ENCODE results near the gene DDX1.

DNA sequence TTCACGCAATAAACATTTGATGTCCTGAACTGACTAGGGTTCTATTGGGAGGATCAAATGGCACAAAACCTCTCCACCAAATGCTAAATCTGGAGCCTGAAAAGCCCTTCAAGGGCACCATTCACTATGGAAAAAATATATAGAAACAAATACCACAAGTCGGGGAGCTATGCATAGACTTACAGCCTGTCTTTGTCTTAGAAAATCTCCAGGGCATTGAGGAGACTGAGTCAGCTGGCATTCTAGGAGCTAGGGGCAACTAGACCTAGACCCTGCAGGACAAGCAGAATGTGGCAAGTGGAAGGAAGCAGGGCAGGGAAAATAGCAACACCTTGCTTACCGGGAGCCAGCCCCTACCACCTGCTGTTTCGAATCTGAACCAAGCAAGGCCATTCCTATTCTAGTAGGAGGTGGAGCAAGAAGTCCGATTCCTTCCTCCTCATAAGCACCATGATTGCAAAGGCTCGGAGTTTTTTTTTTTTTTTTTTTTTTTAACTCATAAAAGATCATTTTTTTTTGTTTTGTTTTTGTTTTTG, 77.8 kb downstream of the DDX1 start:
- TF ChIP-seq, protein P1, sequence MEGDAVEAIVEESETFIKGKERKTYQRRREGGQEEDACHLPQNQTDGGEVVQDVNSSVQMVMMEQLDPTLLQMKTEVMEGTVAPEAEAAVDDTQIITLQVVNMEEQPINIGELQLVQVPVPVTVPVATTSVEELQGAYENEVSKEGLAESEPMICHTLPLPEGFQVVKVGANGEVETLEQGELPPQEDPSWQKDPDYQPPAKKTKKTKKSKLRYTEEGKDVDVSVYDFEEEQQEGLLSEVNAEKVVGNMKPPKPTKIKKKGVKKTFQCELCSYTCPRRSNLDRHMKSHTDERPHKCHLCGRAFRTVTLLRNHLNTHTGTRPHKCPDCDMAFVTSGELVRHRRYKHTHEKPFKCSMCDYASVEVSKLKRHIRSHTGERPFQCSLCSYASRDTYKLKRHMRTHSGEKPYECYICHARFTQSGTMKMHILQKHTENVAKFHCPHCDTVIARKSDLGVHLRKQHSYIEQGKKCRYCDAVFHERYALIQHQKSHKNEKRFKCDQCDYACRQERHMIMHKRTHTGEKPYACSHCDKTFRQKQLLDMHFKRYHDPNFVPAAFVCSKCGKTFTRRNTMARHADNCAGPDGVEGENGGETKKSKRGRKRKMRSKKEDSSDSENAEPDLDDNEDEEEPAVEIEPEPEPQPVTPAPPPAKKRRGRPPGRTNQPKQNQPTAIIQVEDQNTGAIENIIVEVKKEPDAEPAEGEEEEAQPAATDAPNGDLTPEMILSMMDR (IDR thresholded peaks at IDR 0.05; ENCODE audit: insufficient read depth, low read length, poor library complexity, severe bottlenecking): no peak
- no peak for TF ChIP-seq EZH2phosphoT487 (conservative IDR thresholded peaks at IDR 0.05; ENCODE audit: low read length)
